Mesenchymal stem cell (in vitro differentiated cells and primary cell): ENCODE data around the gene ZRANB3.
A peak's percentile ranks its signal among the peaks of the same experiment; 100 is the strongest.

ENCODE experiments used
- DNase-seq: peaks from one replicate; pipeline ENCODE4 v3.0.0-alpha.2; 2013
- H2AFZ ChIP-seq: one replicate; pipeline ENCODE4 v1.6.1; 2013; ENCODE audit warnings: low read depth, mild to moderate bottlenecking, control low read depth, inconsistent platforms, low read length, moderate library complexity
- H2AK5ac ChIP-seq: 2 replicates; pipeline ENCODE4 v1.6.1; 2013; ENCODE audit warnings: low read length, moderate library complexity, mild to moderate bottlenecking, inconsistent platforms; ENCODE audit not compliant: severe bottlenecking
- H2BK120ac ChIP-seq: one replicate; pipeline ENCODE4 v1.6.1; 2013; ENCODE audit warnings: low read depth, mild to moderate bottlenecking, inconsistent platforms, low read length, moderate library complexity
- H2BK12ac ChIP-seq, 2 experiments: one replicate each; pipeline ENCODE4 v1.6.1; 2013; ENCODE audit warnings: inconsistent platforms in 2 of 2, low read length in 2 of 2, mild to moderate bottlenecking in 2 of 2, moderate library complexity in 2 of 2, control low read depth in 1 of 2
- H2BK15ac ChIP-seq: one replicate; pipeline ENCODE4 v1.6.1; 2013; ENCODE audit warnings: mild to moderate bottlenecking, low read depth, inconsistent platforms; ENCODE audit not compliant: poor library complexity, severe bottlenecking
- H2BK5ac ChIP-seq: 2 replicates; pipeline ENCODE4 v1.6.1; 2013; ENCODE audit warnings: low read depth, mild to moderate bottlenecking, low read length, control low read depth, inconsistent platforms; ENCODE audit not compliant: poor library complexity, severe bottlenecking
- H3K14ac ChIP-seq, 2 experiments: one replicate each; pipeline ENCODE4 v1.6.1; 2013; ENCODE audit warnings: inconsistent platforms in 2 of 2, low read length in 2 of 2, control low read depth in 1 of 2, mild to moderate bottlenecking in 1 of 2, moderate library complexity in 1 of 2
- H3K18ac ChIP-seq, 2 experiments: one replicate each; pipeline ENCODE4 v1.6.1; 2013; ENCODE audit warnings: inconsistent platforms in 2 of 2, low read length in 2 of 2, control low read depth in 1 of 2, low read depth in 1 of 2, mild to moderate bottlenecking in 1 of 2
- H3K23ac ChIP-seq, 2 experiments: one replicate each; pipeline ENCODE4 v1.6.1; 2013; ENCODE audit warnings: inconsistent platforms in 2 of 2, low read length in 2 of 2, mild to moderate bottlenecking in 2 of 2, moderate library complexity in 2 of 2, control low read depth in 1 of 2
- H3K27ac ChIP-seq: 2 replicates; pipeline ENCODE4 v1.5.1; 2013; ENCODE audit warnings: mild to moderate bottlenecking, moderate library complexity, low read length, control low read depth, inconsistent platforms; ENCODE audit not compliant: poor library complexity, severe bottlenecking
- H3K27me3 ChIP-seq, 2 experiments: 2 replicates each; pipeline versions ENCODE4 v1.6.1 to v1.7.0; 2013; ENCODE audit warnings: low read length in 2 of 2, mild to moderate bottlenecking in 2 of 2, moderate library complexity in 2 of 2, control low read depth in 1 of 2, inconsistent platforms in 1 of 2; ENCODE audit not compliant: control insufficient read depth in 1 of 2, insufficient read depth in 1 of 2
- H3K36me3 ChIP-seq, 2 experiments: 2 replicates each; pipeline versions ENCODE4 v1.6.1 to v1.7.0; 2013; ENCODE audit warnings: low read length in 2 of 2, control low read depth in 1 of 2, inconsistent platforms in 1 of 2, low read depth in 1 of 2, mild to moderate bottlenecking in 1 of 2; ENCODE audit not compliant: insufficient read depth in 2 of 2, control insufficient read depth in 1 of 2
- H3K4ac ChIP-seq, 2 experiments: one replicate each; pipeline ENCODE4 v1.6.1; 2013; ENCODE audit warnings: inconsistent platforms in 2 of 2, low read length in 2 of 2, mild to moderate bottlenecking in 2 of 2, moderate library complexity in 2 of 2, control low read depth in 1 of 2, low read depth in 1 of 2
- H3K4me1 ChIP-seq: 2 replicates; pipeline ENCODE4 v1.6.1; 2013; ENCODE audit warnings: low read depth, low read length, control low read depth; ENCODE audit not compliant: control insufficient read depth, insufficient read depth
- H3K4me2 ChIP-seq: 2 replicates; pipeline ENCODE4 v1.6.1; 2013; ENCODE audit warnings: low read length, mild to moderate bottlenecking, inconsistent platforms; ENCODE audit not compliant: poor library complexity, severe bottlenecking
- H3K4me3 ChIP-seq, 2 experiments: 2 replicates each; pipeline versions ENCODE4 v1.5.1 to v1.7.0; 2013; ENCODE audit warnings: low read length in 2 of 2, mild to moderate bottlenecking in 2 of 2, control low read depth in 1 of 2, low read depth in 1 of 2; ENCODE audit not compliant: insufficient read depth in 1 of 2
- H3K79me1 ChIP-seq: replicated peaks from 2 replicates; pipeline ENCODE4 v1.6.1; 2013; ENCODE audit warnings: mild to moderate bottlenecking, control low read depth, low read length, inconsistent platforms; ENCODE audit not compliant: poor library complexity, severe bottlenecking
- H3K9ac ChIP-seq: 2 replicates; pipeline ENCODE4 v1.7.0; 2013; ENCODE audit warnings: mild to moderate bottlenecking, low read length, moderate library complexity
- H3K9me3 ChIP-seq: 2 replicates; pipeline ENCODE4 v1.7.0; 2013; ENCODE audit warnings: mild to moderate bottlenecking, low read length; ENCODE audit not compliant: control insufficient read depth
- H4K8ac ChIP-seq: one replicate; pipeline ENCODE4 v1.6.1; 2013; ENCODE audit warnings: inconsistent platforms, mild to moderate bottlenecking, low read length, moderate library complexity
- H4K91ac ChIP-seq: one replicate; pipeline ENCODE4 v1.6.1; 2013; ENCODE audit warnings: mild to moderate bottlenecking, low read length, inconsistent platforms
- WGBS: methylation state at CpG from one replicate; pipeline ENCODE4 v1.1.7; 2013; ENCODE audit warnings: mixed read lengths; 5-methylcytosine and 5-hydroxymethylcytosine counted together

Gene ZRANB3

DNA sequence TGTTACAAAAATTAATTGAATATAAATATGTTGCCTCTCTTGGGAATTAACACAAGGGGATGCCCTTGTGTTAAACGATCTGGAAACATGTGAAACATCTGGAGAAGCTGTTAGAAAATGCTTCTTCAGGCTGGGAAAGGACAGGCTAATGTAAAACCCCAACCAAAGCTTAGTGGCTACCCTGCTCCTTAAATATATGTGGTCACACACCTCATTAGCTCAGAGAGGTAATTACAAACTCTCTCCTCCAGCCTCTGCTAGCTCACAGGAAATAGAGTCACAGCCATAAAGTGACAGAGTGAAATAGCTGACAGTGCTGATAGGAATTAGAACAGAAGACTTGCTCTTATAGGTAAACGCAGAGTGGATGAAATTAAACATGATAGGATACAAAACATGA, 323.0 kb downstream of the ZRANB3 start:
- 78% methylated on average over 2 of the region's 2 CpGs for WGBS
- Histone ChIP-seq H4K91ac (no peak overlapping the region), H3K18ac (no peak overlapping the region), H3K4ac (no peak overlapping the region), H2BK15ac (no peak overlapping the region), H3K4me3 (no peak overlapping the region), H2AK5ac (no peak overlapping the region), H3K4me1 (no peaks in the 10 kb centered on the region), H2AFZ (no peak overlapping the region), H3K23ac (no peak overlapping the region), H3K14ac (no peak overlapping the region), H3K9me3 (no peaks in the 10 kb centered on the region), H3K79me1 (no peaks in the 10 kb centered on the region), H4K8ac (no peak overlapping the region), H2BK120ac (no peak overlapping the region), H3K27ac (no peak overlapping the region), H2BK5ac (no peak overlapping the region), H3K9ac (no peak overlapping the region), H2BK12ac (no peak overlapping the region), H3K27me3 (no peaks in the 10 kb centered on the region), H3K36me3 (no peaks in the 10 kb centered on the region), H3K4me2 (no peak overlapping the region)
- DNase-seq: no peak

DNA sequence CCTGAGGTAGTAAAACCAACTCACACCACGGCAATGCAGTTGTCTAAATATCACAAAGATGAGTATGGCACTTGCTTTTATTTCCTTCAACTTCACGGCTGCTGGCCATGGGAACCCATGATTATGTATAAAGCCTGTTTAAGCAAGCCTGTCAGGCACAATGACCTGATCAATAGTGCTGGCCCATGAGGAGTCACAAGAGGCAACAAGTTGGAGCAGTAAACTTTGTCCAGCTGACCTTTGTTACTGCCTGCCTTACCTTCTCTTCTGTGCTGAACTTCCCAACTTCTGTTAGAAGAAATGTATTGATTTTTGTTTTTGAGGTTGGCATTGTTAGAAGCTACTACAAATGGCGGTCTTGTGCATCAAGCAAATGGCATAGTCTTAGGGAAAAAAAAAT, 327.1 kb downstream of the ZRANB3 start:
- H3K9me3 ChIP-seq: no peaks in the 10 kb centered on the region
- 95% methylated on average over 3 of the region's 3 CpGs for WGBS

DNA sequence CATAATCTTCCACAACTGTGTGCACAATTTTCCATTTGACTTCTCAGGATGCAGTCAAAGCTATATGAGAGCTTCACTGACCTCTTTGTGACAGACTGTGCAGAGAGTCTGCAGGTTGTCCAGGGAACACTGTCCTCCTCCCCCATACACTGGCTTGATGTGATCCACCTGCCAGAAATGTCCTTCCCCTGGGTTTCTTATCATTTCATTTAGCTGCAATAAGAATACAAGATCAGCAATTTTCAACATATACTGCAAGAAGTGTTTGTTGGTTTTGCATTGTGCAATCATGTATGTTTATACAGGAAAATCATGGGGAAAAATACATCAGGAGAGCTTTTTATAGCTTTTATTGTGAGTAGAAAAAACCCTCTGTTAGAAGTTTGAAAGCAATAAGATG, 328.3 kb downstream of the ZRANB3 start:
- Histone ChIP-seq H3K18ac (no peak overlapping the region), H2BK12ac (no peak overlapping the region), H2BK15ac (no peak overlapping the region), H2AK5ac (no peak overlapping the region), H3K4me2 (no peak overlapping the region), H3K23ac (no peak overlapping the region), H3K27ac (no peak overlapping the region), H3K27me3 (no peaks in the 10 kb centered on the region), H4K8ac (no peak overlapping the region), H4K91ac (no peak overlapping the region), H2AFZ (no peak overlapping the region), H3K9me3 (no peaks in the 10 kb centered on the region), H3K4me1 (no peaks in the 10 kb centered on the region), H2BK120ac (no peak overlapping the region), H3K36me3 (no peaks in the 10 kb centered on the region), H3K9ac (no peak overlapping the region), H2BK5ac (no peak overlapping the region), H3K14ac (no peak overlapping the region), H3K4ac (no peak overlapping the region), H3K79me1 (no peaks in the 10 kb centered on the region), H3K4me3 (no peak overlapping the region)
- DNase-seq: peak; percentile 19

More for the DNA sequence above, 327.1 kb downstream of the ZRANB3 start:
- no peak overlapping the region for H4K91ac ChIP-seq
- H3K4ac ChIP-seq: no peak overlapping the region
- no peaks in the 10 kb centered on the region for H3K27me3 ChIP-seq
- no peak overlapping the region for H3K9ac ChIP-seq
- H3K23ac ChIP-seq: no peak overlapping the region
- H2BK12ac ChIP-seq: no peak overlapping the region
- no peaks in the 10 kb centered on the region for H3K4me1 ChIP-seq
- no peak overlapping the region for H3K4me2 ChIP-seq
- no peak for DNase-seq
- no peak overlapping the region for H3K18ac ChIP-seq
- H4K8ac ChIP-seq: no peak overlapping the region
- no peak overlapping the region for H2BK5ac ChIP-seq
- H3K4me3 ChIP-seq: no peak overlapping the region
- no peak overlapping the region for H2BK120ac ChIP-seq
- no peak overlapping the region for H2AFZ ChIP-seq
- no peak overlapping the region for H3K14ac ChIP-seq
- no peaks in the 10 kb centered on the region for H3K79me1 ChIP-seq
- H2AK5ac ChIP-seq: no peak overlapping the region
- H3K27ac ChIP-seq: no peak overlapping the region
- no peaks in the 10 kb centered on the region for H3K36me3 ChIP-seq
- no peak overlapping the region for H2BK15ac ChIP-seq

GRCh38 chr2:135198481-135198880, 332.5 kb downstream of the ZRANB3 start:
- Histone ChIP-seq H3K27me3 (no peaks in the 10 kb centered on the region), H3K14ac (no peak overlapping the region), H3K9ac (no peak overlapping the region), H3K4me1 (no peaks in the 10 kb centered on the region), H3K23ac (no peak overlapping the region), H2AFZ (no peak overlapping the region), H2BK15ac (no peak overlapping the region), H3K9me3 (no peaks in the 10 kb centered on the region), H3K4ac (no peak overlapping the region), H2AK5ac (no peak overlapping the region), H3K4me2 (no peak overlapping the region), H4K91ac (no peak overlapping the region), H2BK120ac (no peak overlapping the region), H4K8ac (no peak overlapping the region), H3K18ac (no peak overlapping the region), H3K4me3 (no peak overlapping the region), H3K27ac (no peak overlapping the region), H3K36me3 (peaks cover 0 to 3% of the 10 kb centered on the region in 2 experiments), H2BK5ac (no peak overlapping the region), H2BK12ac (no peak overlapping the region), H3K79me1 (no peaks in the 10 kb centered on the region)
- WGBS: 94% methylated on average over 3 of the region's 3 CpGs
- no peak for DNase-seq
